SU-DHL-6 (cell line): Measurements from ENCODE around the gene FANCL.

ENCODE experiments used
- CTCF ChIP-seq: fragments of 200-600 bp; sonication (generic); IDR thresholded peaks from one replicate; pipeline ENCODE4 v1.5.1; 2017; ENCODE audit warnings: antibody characterized with exemption, mild to moderate bottlenecking, low read length, moderate library complexity; ENCODE audit not compliant: insufficient read depth, poor library complexity, severe bottlenecking
- EZH2phosphoT487 ChIP-seq: fragments of 200-600 bp; sonication (generic), shearing (Covaris generic); conservative IDR thresholded peaks from 2 replicates; pipeline ENCODE4 v1.6.1; 2018; ENCODE audit warnings: mild to moderate bottlenecking, antibody characterized with exemption, low read length, moderate library complexity, mixed read lengths

- no peak for TF ChIP-seq CTCF
- no peak for TF ChIP-seq EZH2phosphoT487
Measured at GRCh38 chr2:58120626-58121229, 120.4 kb downstream of the FANCL start.
